ENCODE results near the gene IMPDH2.
A peak's percentile ranks its signal among the peaks of the same experiment; 100 is the strongest.

The IMPDH2 gene

GRCh38 chr3:49028673-49029562 is at the start of gene IMPDH2:
TSS of gene IMPDH2 (minus strand) at chr3:49029398. CDS start at chr3:49029350, 48 bp downstream.
- TF ChIP-seq, protein P1, sequence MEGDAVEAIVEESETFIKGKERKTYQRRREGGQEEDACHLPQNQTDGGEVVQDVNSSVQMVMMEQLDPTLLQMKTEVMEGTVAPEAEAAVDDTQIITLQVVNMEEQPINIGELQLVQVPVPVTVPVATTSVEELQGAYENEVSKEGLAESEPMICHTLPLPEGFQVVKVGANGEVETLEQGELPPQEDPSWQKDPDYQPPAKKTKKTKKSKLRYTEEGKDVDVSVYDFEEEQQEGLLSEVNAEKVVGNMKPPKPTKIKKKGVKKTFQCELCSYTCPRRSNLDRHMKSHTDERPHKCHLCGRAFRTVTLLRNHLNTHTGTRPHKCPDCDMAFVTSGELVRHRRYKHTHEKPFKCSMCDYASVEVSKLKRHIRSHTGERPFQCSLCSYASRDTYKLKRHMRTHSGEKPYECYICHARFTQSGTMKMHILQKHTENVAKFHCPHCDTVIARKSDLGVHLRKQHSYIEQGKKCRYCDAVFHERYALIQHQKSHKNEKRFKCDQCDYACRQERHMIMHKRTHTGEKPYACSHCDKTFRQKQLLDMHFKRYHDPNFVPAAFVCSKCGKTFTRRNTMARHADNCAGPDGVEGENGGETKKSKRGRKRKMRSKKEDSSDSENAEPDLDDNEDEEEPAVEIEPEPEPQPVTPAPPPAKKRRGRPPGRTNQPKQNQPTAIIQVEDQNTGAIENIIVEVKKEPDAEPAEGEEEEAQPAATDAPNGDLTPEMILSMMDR (IDR thresholded peaks at IDR 0.05; ENCODE audit: low read depth, low read length, missing control alignments) = no peak
- DNase-seq (ENCODE audit: low read depth) = peak; percentile 76
- H3K4me3 ChIP-seq (ENCODE audit: low read depth, low read length) = peak within 1 kb of the TSS; percentile 87

- no peak overlapping the region for H3K4me3 ChIP-seq (ENCODE audit: low read depth, low read length)
- TF ChIP-seq, protein P1 (IDR thresholded peaks at IDR 0.05; ENCODE audit: low read depth, low read length, missing control alignments) = no peak
- DNase-seq (ENCODE audit: low read depth) = no peak
These were observed 47.4 kb upstream of the IMPDH2 start for GRCh38 chr3:49076646-49077045.

- DNase-seq (ENCODE audit: low read depth) = no peak
- TF ChIP-seq, protein P1 (IDR thresholded peaks at IDR 0.05; ENCODE audit: low read depth, low read length, missing control alignments) = no peak
- H3K4me3 ChIP-seq (ENCODE audit: low read depth, low read length) = no peak overlapping the region
These were observed 46.9 kb upstream of the IMPDH2 start for GRCh38 chr3:49076116-49076515.

DNA sequence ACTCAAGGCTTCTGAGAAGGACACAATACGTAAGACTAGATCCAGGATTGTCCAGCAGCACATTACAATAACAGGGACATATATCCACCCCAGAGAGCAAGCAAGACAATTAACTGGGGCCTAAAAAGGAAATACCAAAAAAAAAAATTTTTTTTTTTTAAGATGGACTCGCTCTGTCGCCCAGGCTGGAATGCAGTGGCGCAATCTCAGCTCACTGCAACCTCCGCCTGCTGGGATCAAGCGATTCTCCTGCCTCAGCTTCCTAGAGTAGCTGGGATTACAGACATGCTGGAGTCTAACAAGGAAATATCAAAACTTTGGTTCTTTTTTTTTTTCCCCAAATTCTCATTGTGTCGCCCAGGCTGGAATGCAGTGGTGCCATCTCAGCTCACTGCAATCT is 28.8 kb upstream of the IMPDH2 start:
- H3K4me3 ChIP-seq (ENCODE audit: low read depth, low read length) = no peak overlapping the region
- TF ChIP-seq, protein P1 (IDR thresholded peaks at IDR 0.05; ENCODE audit: low read depth, low read length, missing control alignments) = no peak
- DNase-seq (ENCODE audit: low read depth) = no peak

GRCh38 chr3:49057268-49057667 is 28.1 kb upstream of the IMPDH2 start:
- DNase-seq (ENCODE audit: low read depth) = no peak
- TF ChIP-seq, protein P1 (IDR thresholded peaks at IDR 0.05; ENCODE audit: low read depth, low read length, missing control alignments) = no peak
- H3K4me3 ChIP-seq (ENCODE audit: low read depth, low read length) = no peak overlapping the region

- no peak for DNase-seq (ENCODE audit: low read depth)
- no peak overlapping the region for H3K4me3 ChIP-seq (ENCODE audit: low read depth, low read length)
- TF ChIP-seq, protein P1 (IDR thresholded peaks at IDR 0.05; ENCODE audit: low read depth, low read length, missing control alignments) = no peak
These were observed 25.2 kb upstream of the IMPDH2 start for GRCh38 chr3:49054344-49054862.
